ENCODE data around the gene SCMH1. TPM values are rescaled to one million over a fixed set of nuclear protein-coding genes. Genes with fewer than 3 reads are reported as not detected.

SCMH1 gene
- total and polyA plus RNA-seq, 2 of the 4 experiments (the other 2 are of a cell fraction) = 9.0 to 19.4 TPM

- TF ChIP-seq MXI1 (IDR thresholded peaks at IDR 0.05; ENCODE audit: borderline replicate concordance, low read depth, low read length) = no peak
These were observed 243.4 kb downstream of the SCMH1 start (continued) for GRCh38 chr1:40998668-40999067.

GRCh38 chr1:40997096-40997495, 245.0 kb downstream of the SCMH1 start:
- H4K91ac ChIP-seq (ENCODE audit: insufficient read depth, low read depth, low read length) = no peak overlapping the region
- WGBS, 2 experiments (ENCODE audit: extremely low coverage in 2 of 2, insufficient read length in 1 of 2) = no CpG with 5 or more reads among the region's 8 CpGs
- POLR2A ChIA-PET (ENCODE audit: unreplicated experiment) = no interaction called here
- no peak overlapping the region for H2AK5ac ChIP-seq (ENCODE audit: low read depth, low read length)
- H3K18ac ChIP-seq (ENCODE audit: low read depth, low read length) = no peak overlapping the region
- in situ Hi-C loops (cut with MboI; ENCODE audit: low sequenced_read_pairs) = no loop called here
- H3K27ac ChIP-seq (ENCODE audit: insufficient read depth, low read length) = no peak overlapping the region
- H3K36me3 ChIP-seq (ENCODE audit: control insufficient read depth, insufficient read depth, low read length) = peaks cover 43% of the 10 kb centered on the region
- no peak overlapping the region for H3K4me3 ChIP-seq (ENCODE audit: insufficient read depth, low read depth, low read length)
- peaks cover 2% of the 10 kb centered on the region; the same call in 1 of the 2 replicates for H3K4me1 ChIP-seq (ENCODE audit: control insufficient read depth, insufficient read depth, low read length)
- TF ChIP-seq CHD1 (IDR thresholded peaks at IDR 0.05; ENCODE audit: low read depth, low read length) (no peak), NFE2L2 (IDR thresholded peaks at IDR 0.05; ENCODE audit: low read depth, low read length) (no peak), MAZ (IDR thresholded peaks at IDR 0.05; ENCODE audit: borderline replicate concordance, low read depth, low read length) (no peak), RFX5 (IDR thresholded peaks at IDR 0.05; ENCODE audit: low read depth, low read length) (no peak)
- no peak overlapping the region for H2AK9ac ChIP-seq (replicated peaks; ENCODE audit: low read depth, low read length, poor library complexity)
- H3K4ac ChIP-seq (ENCODE audit: low read depth, low read length) = no peak overlapping the region
- no peak overlapping the region for H2BK120ac ChIP-seq (ENCODE audit: low read depth, low read length)
- no peak overlapping the region for H3K23ac ChIP-seq (ENCODE audit: low read depth, low read length)
- no peak overlapping the region for H2BK15ac ChIP-seq (ENCODE audit: low read depth, low read length)
- H3K9me1 ChIP-seq (ENCODE audit: insufficient read depth, low read length) = peaks cover 5% of the 10 kb centered on the region; the same call in 1 of the 2 replicates
- H3K79me1 ChIP-seq (ENCODE audit: low read depth in 1 of 2, low read length in 2 of 2) = peaks cover 30 to 65% of the 10 kb centered on the region in 2 experiments
- H3K14ac ChIP-seq (replicated peaks; ENCODE audit: low read depth, low read length) = no peak overlapping the region
- CTCF ChIA-PET = no interaction called here
- no peaks in the 10 kb centered on the region for H3K9me3 ChIP-seq (ENCODE audit: control insufficient read depth, insufficient read depth, low read length)
- no peak overlapping the region for H2BK5ac ChIP-seq (ENCODE audit: low read depth, low read length, poor library complexity, severe bottlenecking)
- ATAC-seq (ENCODE audit: low read depth) (no peak), DNase-seq (no peak)
- intact Hi-C loops (cut with micrococcal nuclease) = no loop called here
- no peak overlapping the region for H3K56ac ChIP-seq (ENCODE audit: extremely low read depth, insufficient read depth, low read length)
- H3K9ac ChIP-seq (ENCODE audit: low read depth, low read length) = no peak overlapping the region
- H4K8ac ChIP-seq (ENCODE audit: low read depth in 2 of 2, low read length in 2 of 2) = no peak overlapping the region
- no peak overlapping the region for H2AFZ ChIP-seq (replicated peaks; ENCODE audit: low read length, poor library complexity)
- no peaks in the 10 kb centered on the region for H3K27me3 ChIP-seq (ENCODE audit: control insufficient read depth, insufficient read depth, low read length)
- dilution Hi-C loops (cut with HindIII; ENCODE audit: low sequenced_read_pairs, unreplicated experiment) = no loop called here
- peaks cover 16% of the 10 kb centered on the region for H4K20me1 ChIP-seq (ENCODE audit: insufficient read depth, low read length)
- BruUV-seq (replicated peaks) = no TSS peak
- no peak overlapping the region for H3K4me2 ChIP-seq (ENCODE audit: low read depth, low read length)
- no peak overlapping the region for H2BK20ac ChIP-seq (ENCODE audit: low read depth, low read length)
- no peak overlapping the region for H4K5ac ChIP-seq (ENCODE audit: low read depth, low read length)

Measured in IMR-90 (cell line).